CD4-positive, alpha-beta T cell treated with Interleukin-4 for 4 hours (primary cell): Measurements from ENCODE around the gene PPP1R36.
"Not testable (repeated sequence)": the region's sequence is repeated elsewhere in the genome, so short reads cannot be mapped to it uniquely, and the experiment has no call there.

Experiments
- DNase-seq: peaks from one replicate; pipeline ENCODE4 v3.0.0-alpha.2; 2020

The PPP1R36 gene

DNA sequence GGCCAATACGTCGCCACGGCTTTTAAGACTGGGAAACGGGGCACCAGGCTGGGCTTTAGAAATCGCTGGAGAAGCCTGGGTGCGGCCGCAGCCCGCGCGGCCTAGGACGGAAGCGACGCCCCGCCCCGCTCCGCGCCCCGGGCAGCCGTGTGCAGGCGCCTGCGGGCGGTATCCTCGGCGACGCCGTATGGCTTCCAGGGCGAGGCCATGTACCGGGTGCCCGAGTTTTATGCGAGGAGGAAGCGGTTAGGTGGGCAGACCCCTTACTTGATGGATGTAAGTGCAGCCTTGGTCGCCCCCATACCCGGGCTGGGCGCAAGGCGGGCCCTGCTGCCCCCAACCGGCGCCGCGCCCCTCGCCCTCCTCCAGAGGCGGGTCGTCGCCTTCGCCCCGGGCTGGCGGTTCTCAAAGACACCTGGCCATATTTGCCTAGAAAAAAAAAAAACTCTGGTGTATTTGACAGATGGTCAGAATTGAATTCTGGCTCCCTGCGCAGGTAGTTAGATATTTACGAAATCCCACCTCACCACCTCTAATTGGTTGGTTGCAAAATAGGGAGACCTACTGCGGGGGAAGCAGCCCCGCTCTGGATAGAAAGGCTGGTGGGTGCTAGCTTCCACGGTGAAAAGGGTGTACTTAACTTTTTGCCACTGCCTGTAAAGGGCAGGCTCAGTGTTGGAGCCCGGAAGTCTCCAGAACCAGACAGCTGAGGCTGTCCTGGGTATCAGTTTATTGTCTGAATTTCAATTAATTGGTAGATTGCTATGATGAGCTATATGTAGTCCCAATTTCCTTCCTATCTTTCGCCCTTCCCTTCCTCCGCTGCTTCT lies at the start of gene PPP1R36:
TSS of gene PPP1R36 (plus strand) at position 171 of the 830 bp plus-strand sequence. CDS start at position 208, 37 bp downstream.
- peak; percentile 13 for DNase-seq

DNA sequence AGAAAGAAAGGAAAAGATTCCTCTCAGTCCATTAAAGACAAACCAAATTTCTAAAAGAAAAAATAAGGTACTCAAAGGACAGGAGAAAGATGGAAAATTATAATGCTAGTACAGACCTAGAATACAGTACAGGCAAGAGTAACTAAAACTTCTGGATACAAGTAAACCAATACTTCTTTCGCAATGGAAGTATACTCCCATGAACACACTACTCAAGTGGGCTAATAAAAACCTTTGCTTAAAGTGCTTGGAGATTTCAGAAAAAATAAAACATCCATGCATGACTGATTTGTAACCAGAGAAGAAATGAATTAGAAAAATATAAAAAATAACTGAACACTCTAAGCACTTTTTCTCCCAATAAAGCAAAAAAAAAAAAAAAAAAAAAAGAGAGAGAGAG lies 49.7 kb upstream of the PPP1R36 start:
- no peak for DNase-seq

GRCh38 chr14:64501411-64502171 lies 48.2 kb upstream of the PPP1R36 start:
- peak; percentile 48 for DNase-seq

DNA sequence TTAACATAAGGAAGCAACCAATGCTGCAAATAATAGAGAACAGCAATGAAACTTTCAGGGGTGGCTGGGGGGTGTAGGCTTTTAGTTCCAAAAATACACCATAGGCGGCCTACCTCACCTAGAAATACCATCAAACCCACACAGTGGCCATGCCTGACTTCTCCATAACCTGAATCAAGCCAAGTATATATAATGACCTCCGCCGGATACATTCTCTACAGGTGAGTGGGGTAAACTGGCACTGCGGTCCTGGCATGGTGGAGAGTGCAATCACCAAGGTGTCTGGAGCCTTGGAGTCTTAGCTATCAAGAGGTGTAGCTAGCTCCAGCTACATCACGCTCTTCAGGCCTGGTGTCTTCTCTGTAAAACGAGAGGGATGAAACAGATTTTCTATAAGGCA lies 47.3 kb upstream of the PPP1R36 start:
- peak; percentile 22 for DNase-seq

- DNase-seq: peak; percentile 30
These were observed 46.8 kb upstream of the PPP1R36 start for GRCh38 chr14:64502887-64503433.

DNA sequence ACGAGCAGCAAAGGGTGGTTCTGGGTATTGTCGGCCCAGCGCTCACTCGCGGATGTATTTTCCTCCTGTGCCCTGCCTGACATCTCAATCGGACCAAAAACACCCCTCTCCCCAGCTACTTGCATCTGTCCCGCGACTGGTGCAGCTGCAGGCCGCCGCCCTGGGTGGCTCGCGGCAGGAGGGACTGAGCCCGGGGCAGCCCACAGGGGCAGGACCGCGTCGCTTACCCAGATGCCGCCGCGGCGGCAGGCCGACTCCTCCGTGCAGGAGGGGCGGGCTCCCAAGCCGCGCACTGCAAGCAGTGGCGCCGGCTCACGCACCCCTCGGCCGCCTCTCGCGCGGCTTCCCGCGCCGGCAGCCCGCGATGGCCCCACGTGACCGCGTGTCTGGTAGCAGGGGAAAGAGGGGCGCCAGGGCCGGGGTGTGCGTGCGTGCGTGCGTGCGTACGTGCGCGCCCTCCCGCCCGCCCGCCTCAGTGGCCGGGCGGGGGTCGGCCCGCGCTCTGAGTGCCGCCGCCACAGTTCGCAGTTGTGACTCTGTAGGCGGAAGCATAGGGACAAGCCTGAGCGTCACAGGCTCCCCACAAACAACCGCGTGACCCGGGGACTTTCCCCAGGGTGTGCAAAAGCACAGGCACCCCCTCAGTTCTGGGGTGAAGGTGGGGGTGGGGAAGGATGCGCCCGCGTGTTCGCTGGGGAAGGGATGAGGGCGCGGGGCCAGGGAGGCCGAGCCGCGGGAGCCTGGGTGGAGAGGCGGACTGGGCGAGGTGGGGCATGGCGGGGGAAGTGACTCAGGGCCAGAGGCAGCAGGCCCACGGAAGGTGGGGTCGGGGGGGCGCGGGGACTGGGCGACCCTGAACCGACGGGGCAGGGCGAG lies 46.1 kb upstream of the PPP1R36 start, which contains the start of gene ZBTB25:
TSS of gene ZBTB25 (minus strand) at position 405 of the 876 bp plus-strand sequence. CDS start 13,305 bp downstream, outside the sequence.
- peak; percentile 98 for DNase-seq

DNA sequence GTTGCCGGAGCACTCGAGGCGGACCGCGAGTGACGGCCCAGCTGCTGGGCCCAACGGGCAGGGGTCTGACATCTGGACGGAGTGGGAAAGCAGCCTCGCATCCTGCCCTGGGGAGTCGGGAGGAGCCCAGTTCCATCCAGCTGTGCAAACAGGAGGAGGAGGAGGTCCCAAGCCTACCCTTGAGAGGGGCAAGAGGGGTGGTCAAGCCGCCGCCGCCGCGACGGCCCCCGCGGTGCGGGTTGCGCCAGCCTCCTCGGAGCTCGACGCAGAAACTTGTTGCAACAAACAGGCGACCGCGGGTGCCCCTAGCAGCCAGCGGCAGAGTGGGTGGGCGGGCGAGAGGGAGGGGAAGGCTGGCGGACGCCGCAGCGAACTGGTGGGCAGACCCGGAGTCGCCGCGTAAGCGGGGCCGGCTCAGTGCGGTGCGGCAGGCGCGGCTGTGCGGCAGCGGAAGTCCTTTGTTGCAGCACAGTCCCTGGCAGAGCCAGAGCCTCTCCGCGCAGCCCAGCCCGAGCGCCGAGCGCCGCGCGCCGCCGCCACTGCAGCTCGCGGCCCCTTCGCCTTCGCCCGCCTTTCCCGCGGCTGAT lies 45.4 kb upstream of the PPP1R36 start, which contains the start of gene ZBTB1:
TSS of gene ZBTB1 (plus strand) at position 461 of the 587 bp plus-strand sequence. CDS start 16,735 bp downstream, outside the sequence.
- DNase-seq: peak; percentile 85

- peak; percentile 87 for DNase-seq
These were observed 44.6 kb upstream of the PPP1R36 start for GRCh38 chr14:64504897-64505794.

GRCh38 chr14:64506721-64507120 lies 43.0 kb upstream of the PPP1R36 start:
- peak; percentile 18 for DNase-seq

DNA sequence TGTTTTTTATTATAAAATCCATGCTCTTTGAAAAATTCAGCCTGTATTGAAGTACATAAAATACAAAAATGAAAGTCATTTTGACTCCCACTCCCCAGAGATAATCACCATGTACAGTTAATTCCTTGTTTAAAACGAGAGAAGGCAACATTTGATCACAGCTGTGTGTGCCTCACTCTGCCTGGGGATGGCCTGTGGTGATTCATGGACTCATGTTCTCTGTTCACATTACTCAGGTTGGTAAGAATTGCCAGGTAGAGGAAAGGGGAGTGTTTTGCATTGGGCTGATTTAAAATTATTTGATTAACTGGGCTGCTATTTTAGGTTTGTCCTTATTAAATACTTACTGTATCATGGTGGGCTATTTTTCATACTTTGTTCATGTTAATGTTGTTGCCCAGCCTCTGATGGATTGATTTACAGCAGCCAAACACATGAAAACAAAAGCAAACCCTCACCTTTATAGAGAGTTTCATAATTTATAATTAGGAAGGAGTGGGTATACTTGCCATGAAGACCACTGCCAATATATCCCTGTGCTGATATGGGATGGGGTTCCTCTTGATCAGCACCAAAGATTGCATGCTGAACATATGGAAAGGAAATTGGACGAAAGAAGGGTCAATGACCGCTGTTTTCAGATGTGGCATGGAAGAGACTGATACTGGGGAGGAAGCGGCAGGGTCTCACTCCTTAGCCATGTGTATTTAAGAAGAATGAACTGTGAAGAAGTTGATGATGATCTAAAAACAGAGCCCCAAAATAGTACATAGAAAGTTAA lies 42.2 kb upstream of the PPP1R36 start:
- DNase-seq: peak; percentile 58

- peak; percentile 13 for DNase-seq
These were observed 41.5 kb upstream of the PPP1R36 start for GRCh38 chr14:64508215-64508776.

DNA sequence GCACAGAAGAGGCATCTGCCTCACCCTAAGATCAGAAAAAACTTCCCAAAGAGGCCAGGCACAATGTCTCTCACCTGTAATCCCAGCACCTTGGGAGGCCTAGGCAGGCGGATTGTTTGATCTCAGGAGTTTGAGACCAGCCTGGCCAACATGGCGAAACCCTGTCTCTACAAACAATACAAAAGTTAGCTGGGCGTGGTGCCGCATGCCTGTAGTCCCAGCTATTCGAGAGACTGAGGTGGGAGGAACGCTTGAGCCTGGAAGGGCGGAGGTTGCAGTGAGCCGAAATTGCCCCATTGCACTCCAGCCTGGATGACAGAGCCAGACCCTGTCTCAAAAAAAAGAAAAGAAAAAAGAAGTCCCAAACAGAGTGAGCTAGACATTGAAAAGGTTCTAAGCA lies 40.7 kb upstream of the PPP1R36 start:
- no peak for DNase-seq

DNA sequence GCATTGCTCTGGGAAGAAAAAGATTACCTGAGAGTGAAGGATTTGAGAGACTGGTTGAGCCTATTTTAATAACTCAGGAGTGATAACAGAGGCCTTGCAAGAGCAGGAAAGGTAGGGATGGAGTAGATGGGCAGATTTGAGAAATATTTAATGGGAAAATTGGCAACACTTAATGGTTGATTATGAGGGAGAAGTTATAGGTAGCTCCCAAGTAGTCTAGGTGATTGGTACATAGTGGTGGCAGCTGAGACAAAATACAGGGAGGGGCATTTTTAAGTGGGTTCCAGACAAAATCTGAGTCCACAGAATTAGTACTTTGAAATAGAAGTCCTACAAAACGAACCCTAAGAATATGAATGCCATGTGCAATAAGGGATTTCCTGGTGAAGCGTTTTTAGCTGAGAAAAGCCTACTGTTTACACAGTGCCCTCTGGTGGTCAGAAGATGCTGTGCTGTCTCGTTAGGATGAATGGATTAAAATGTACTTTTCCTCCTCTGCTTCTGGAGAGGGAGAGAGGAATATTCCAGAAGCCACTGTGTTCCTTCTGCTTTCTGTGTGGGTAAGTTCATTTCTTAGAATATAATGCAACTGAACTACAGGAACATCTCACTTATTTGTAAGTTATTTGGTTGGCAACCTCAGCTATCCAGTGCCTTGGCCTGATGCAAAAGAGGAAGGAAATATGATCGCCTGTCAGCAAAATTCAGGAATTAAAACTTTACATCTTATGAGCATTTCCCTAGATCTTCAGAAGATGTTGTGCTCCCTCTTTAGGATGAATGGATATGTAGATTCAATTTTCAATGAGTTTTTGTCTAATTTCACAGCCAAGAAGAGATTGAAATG lies 38.7 kb upstream of the PPP1R36 start:
- peak; percentile 79 for DNase-seq

DNA sequence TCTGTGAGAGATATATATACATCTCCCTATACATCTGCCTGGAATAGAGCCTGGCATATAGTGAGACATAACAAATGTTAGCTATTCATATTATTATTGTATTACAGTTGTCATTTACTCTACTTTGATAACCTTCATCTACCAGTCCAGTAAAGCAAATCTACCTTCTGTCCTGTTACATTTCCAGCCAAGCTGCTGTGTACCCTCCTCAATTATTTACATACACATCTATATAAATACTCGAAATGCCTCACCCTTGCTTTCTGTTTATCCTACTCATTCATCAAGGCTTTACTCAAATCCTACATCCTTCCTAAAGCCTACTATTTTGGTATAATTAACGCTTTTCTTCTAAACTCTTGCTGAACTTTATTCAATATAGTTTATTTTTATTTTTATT lies 36.5 kb upstream of the PPP1R36 start:
- DNase-seq: no peak

- DNase-seq: no peak
These were observed 34.7 kb upstream of the PPP1R36 start for GRCh38 chr14:64515053-64515452.

- DNase-seq: no peak
These were observed 32.8 kb upstream of the PPP1R36 start for GRCh38 chr14:64516969-64517368.

DNA sequence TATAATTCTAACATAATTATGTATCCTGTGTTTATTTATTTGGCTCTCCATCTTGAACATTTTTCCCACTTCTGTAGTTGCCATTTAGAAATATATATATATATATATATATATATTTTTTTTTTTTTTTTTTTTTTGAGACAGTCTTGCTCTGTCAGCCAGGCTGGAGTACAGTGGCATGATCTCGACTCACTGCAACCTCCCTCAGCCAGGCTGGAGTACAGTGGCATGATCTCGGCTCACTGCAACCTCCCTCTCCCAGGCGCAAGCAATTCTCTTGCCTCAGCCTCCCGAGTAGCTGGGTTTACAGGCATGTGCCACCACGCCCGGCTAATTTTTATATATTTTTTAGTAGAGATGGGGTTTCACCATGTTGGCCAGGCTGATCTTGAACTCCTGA lies 32.1 kb upstream of the PPP1R36 start:
- not testable (repeated sequence) for DNase-seq

DNA sequence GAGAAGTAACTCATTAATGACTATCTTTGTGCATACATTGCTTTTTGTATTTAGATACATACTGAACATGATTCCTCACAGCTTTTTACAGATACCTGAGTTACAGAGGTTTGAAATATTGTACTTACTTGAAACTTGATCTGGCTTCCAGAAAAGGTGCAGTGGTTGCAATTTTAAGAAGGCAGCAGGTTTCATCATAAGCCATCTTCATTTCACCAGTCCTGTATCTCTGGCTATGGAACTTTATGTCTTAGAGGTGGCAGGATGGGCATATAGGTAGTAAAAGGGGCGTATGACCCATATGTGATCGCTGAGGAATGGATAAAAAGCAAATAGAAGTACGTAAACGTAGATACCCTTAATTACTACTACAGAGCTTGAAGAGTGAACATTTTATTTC lies 31.5 kb upstream of the PPP1R36 start:
- DNase-seq: no peak

DNA sequence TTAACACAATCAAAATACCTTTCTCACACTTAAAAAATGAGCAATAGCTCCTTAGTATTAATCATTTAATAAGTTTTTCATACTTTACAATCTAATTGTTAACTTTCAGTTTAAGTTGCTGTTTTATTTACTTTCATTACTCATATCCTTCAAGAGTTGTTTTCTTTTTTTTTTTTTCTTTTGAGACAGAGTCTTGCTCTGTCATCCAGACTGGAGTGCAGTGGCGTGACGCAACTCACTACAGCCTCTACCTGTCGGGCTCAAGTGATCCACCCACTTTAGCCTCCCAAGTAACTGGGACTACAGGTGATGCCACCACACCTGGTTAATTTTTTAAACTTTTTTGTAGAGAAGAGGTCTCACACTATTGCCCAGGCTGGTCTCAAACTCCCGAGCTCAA lies 29.1 kb upstream of the PPP1R36 start:
- no peak for DNase-seq
